ENCODE data around the gene TIE1. TPM values are rescaled to one million over a fixed set of nuclear protein-coding genes. Genes with fewer than 3 reads are reported as not detected.

Gene TIE1
- total RNA-seq, 3 donors from 2014 or later (not counting 1 experiment from before 2014, with no cell fraction given), result 4.5 to 10.7 (median 6.7) TPM

DNA sequence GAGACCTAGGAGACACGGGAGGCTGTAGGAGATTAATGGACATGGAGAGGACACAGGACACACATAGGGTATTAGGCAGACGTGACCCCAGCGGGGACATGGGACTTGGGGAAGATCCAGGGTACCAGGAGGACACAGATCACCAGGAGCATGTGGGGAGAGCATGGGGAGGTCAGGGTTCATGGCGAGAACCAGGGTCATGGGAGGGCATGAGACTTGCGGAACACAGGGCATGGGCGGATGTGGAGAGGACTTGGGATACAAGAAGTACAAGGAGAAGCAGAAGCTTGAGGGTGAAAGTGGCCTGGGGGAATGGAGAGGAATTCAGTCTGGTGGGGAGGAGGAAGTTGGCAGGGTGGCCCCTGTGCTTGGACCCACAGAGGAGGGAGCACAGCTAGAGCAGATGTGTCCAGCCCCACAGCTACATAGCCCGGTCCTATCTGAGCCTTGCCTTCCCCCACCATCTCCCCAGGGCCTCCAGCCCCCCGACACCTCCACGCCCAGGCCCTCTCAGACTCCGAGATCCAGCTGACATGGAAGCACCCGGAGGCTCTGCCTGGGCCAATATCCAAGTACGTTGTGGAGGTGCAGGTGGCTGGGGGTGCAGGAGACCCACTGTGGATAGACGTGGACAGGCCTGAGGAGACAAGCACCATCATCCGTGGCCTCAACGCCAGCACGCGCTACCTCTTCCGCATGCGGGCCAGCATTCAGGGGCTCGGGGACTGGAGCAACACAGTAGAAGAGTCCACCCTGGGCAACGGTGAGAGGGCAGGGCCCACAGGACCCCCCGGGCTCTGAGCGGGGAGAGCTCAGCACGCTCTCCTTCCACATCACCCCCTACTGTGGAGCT is 12.1 kb downstream of the TIE1 start:
- no peaks in the 10 kb centered on the region for H3K36me3 Mint-ChIP-seq
- TF ChIP-seq, protein P1, sequence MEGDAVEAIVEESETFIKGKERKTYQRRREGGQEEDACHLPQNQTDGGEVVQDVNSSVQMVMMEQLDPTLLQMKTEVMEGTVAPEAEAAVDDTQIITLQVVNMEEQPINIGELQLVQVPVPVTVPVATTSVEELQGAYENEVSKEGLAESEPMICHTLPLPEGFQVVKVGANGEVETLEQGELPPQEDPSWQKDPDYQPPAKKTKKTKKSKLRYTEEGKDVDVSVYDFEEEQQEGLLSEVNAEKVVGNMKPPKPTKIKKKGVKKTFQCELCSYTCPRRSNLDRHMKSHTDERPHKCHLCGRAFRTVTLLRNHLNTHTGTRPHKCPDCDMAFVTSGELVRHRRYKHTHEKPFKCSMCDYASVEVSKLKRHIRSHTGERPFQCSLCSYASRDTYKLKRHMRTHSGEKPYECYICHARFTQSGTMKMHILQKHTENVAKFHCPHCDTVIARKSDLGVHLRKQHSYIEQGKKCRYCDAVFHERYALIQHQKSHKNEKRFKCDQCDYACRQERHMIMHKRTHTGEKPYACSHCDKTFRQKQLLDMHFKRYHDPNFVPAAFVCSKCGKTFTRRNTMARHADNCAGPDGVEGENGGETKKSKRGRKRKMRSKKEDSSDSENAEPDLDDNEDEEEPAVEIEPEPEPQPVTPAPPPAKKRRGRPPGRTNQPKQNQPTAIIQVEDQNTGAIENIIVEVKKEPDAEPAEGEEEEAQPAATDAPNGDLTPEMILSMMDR (IDR thresholded peaks at IDR 0.05), result no peak
- peaks cover 0 to 6% of the 10 kb centered on the region in 2 donors for H3K4me1 Mint-ChIP-seq
- WGBS (ENCODE audit: insufficient coverage), result 92% methylated on average over 24 of the region's 24 CpGs
- Histone ChIP-seq H3K4me1 (ENCODE audit: control insufficient read depth, insufficient read depth, low read length) (no peaks in the 10 kb centered on the region), H3K27ac (ENCODE audit: low read length) (no peak overlapping the region), H3K36me3 (ENCODE audit: control insufficient read depth, insufficient read depth, low read length) (peaks cover 2% of the 10 kb centered on the region), H3K4me3 (ENCODE audit: low read length) (no peak overlapping the region), H3K27me3 (ENCODE audit: control insufficient read depth, insufficient read depth, low read length) (no peaks in the 10 kb centered on the region), H3K9me3 (ENCODE audit: control insufficient read depth, insufficient read depth, low read length) (no peaks in the 10 kb centered on the region)
- ATAC-seq (no peak), DNase-seq (no peak)
- intact Hi-C loops (cut with micrococcal nuclease), result no loop called here
- no peak overlapping the region for H3K4me3 Mint-ChIP-seq
- H3K9me3 Mint-ChIP-seq, result no peaks in the 10 kb centered on the region
- H3K27ac Mint-ChIP-seq, result no peak overlapping the region
- H3K27me3 Mint-ChIP-seq (ENCODE audit: low read depth in 2 of 2), result no peaks in the 10 kb centered on the region

DNA sequence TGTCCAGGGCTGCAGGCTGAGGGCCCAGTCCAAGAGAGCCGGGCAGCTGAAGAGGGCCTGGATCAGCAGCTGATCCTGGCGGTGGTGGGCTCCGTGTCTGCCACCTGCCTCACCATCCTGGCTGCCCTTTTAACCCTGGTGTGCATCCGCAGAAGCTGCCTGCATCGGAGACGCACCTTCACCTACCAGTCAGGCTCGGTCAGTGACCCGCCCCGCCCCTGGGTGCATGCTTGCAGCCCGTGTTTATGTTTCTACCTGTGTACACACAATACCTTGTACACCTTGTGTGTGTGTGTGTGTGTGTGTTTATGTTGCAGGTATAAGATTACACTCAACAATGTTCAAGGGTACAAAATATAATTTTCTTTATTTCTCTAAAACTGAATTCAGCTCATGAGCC is 13.0 kb downstream of the TIE1 start:
- intact Hi-C loops (cut with micrococcal nuclease), result no loop called here
- H3K27ac ChIP-seq (ENCODE audit: low read length), result no peak overlapping the region
- 95% methylated on average over 7 of the region's 10 CpGs for WGBS (ENCODE audit: insufficient coverage)

DNA sequence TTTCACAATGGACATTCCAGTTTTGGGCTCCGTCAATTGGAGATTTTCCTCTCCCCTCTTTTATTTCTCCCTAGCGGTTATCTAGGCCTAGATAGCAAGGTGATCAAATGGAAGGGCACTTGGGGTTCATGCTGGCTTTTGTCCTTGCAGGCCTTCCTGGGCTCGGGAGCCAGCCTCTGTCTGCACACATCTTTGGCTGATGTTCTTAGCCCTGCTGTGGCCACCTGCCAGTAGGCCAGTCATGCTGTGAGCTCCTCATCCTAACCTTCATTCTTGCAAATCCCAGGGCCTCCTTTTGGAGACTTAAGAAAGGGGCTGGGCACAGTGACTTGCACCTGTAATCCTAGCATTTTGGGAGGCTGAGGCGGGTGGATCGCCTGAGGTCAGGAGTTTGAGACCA is 13.5 kb downstream of the TIE1 start:
- H3K27ac Mint-ChIP-seq, result no peak overlapping the region
- ATAC-seq (no peak), DNase-seq (no peak)
- peaks cover 0 to 6% of the 10 kb centered on the region in 2 donors for H3K4me1 Mint-ChIP-seq
- H3K27me3 ChIP-seq (ENCODE audit: control insufficient read depth, insufficient read depth, low read length), result no peaks in the 10 kb centered on the region
- TF ChIP-seq, protein P1 (IDR thresholded peaks at IDR 0.05), result no peak
- no peak overlapping the region for H3K27ac ChIP-seq (ENCODE audit: low read length)
- no peaks in the 10 kb centered on the region for H3K9me3 ChIP-seq (ENCODE audit: control insufficient read depth, insufficient read depth, low read length)
- H3K27me3 Mint-ChIP-seq (ENCODE audit: low read depth in 2 of 2), result no peaks in the 10 kb centered on the region
- no peaks in the 10 kb centered on the region for H3K36me3 Mint-ChIP-seq
- no peak overlapping the region for H3K4me3 Mint-ChIP-seq
- WGBS (ENCODE audit: insufficient coverage), result 95% methylated on average over 5 of the region's 5 CpGs
- H3K9me3 Mint-ChIP-seq, result no peaks in the 10 kb centered on the region
- intact Hi-C loops (cut with micrococcal nuclease), result no loop called here
- no peaks in the 10 kb centered on the region for H3K4me1 ChIP-seq (ENCODE audit: control insufficient read depth, insufficient read depth, low read length)
- H3K4me3 ChIP-seq (ENCODE audit: low read length), result no peak overlapping the region
- peaks cover 2% of the 10 kb centered on the region for H3K36me3 ChIP-seq (ENCODE audit: control insufficient read depth, insufficient read depth, low read length)

More for the DNA sequence above, 13.0 kb downstream of the TIE1 start:
- Mint-ChIP-seq H3K27me3 (ENCODE audit: low read depth in 2 of 2) (no peaks in the 10 kb centered on the region), H3K9me3 (no peaks in the 10 kb centered on the region), H3K36me3 (no peaks in the 10 kb centered on the region), H3K27ac (no peak overlapping the region), H3K4me3 (no peak overlapping the region), H3K4me1 (peaks cover 0 to 6% of the 10 kb centered on the region in 2 donors)
- no peaks in the 10 kb centered on the region for H3K9me3 ChIP-seq (ENCODE audit: control insufficient read depth, insufficient read depth, low read length)
- H3K27me3 ChIP-seq (ENCODE audit: control insufficient read depth, insufficient read depth, low read length), result no peaks in the 10 kb centered on the region
- TF ChIP-seq, protein P1 (IDR thresholded peaks at IDR 0.05), result no peak
- no peak for ATAC-seq
- DNase-seq, result no peak
- H3K4me3 ChIP-seq (ENCODE audit: low read length), result no peak overlapping the region
- H3K36me3 ChIP-seq (ENCODE audit: control insufficient read depth, insufficient read depth, low read length), result peaks cover 2% of the 10 kb centered on the region
- H3K4me1 ChIP-seq (ENCODE audit: control insufficient read depth, insufficient read depth, low read length), result no peaks in the 10 kb centered on the region

Measured in natural killer cell (primary cell).